HG03159 (cell line): ENCODE results near the gene TUBA4B.
A peak's percentile ranks its signal among the peaks of the same experiment; 100 is the strongest.

ENCODE experiments used
- ATAC-seq: cut with Tn5 transposase; IDR thresholded peaks from one replicate; pipeline ENCODE4 v1.9.1; 2021; ENCODE audit warnings: mild to moderate bottlenecking, moderate library complexity; ENCODE audit not compliant: unreplicated experiment

The TUBA4B gene

DNA sequence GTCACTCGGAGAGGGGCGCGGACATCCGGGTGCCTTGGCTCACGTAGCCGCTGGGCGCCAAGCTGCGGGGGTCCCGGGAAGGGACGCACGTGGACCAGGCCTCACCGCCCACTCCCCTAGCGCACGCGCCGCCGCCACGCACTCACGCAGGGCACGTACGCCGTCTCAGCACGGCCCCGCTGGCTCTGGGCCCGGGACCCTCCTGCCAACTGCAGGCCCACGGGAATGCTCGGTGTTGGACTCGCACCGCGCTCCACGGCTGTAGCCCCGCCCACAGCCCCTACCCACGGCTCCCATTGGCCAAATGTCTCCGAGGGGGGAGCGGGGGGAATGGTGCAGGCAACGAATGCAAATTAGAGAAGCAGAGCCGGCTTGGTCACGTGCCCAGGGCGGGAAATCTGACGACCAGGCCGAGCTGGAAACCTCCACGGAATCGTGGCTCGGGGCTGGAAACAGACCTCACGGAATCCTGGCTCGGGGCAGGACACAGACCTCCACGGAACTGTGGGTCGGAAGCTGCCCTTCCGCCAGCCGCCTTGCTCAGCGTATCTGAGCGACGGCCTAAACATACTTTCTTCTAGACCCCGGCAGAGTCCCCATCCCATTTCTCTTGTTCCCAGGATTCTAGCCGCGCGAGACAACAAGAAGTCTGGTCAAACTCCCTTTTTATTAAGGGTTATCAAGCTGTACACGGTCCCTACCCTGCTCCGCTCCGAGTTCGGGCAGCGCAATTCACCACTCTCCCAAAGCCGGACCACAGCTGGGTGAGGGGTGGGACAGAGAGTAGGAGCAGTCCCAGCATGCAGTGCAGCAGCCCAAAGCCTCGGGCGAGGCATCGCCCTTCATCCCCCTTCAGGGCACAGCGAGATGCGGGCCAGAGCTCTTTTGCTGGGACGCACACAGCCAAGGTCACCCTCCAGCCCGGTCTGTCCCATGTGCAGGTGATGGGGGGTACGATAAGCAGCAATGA, 34.0 kb upstream of the TUBA4B start, which contains the start of gene ABCB6:
ABCB6 (minus strand) TSS at position 227 of the 970 bp plus-strand sequence. CDS start 285 bp downstream, outside the sequence.
- peak; percentile 76 for ATAC-seq

DNA sequence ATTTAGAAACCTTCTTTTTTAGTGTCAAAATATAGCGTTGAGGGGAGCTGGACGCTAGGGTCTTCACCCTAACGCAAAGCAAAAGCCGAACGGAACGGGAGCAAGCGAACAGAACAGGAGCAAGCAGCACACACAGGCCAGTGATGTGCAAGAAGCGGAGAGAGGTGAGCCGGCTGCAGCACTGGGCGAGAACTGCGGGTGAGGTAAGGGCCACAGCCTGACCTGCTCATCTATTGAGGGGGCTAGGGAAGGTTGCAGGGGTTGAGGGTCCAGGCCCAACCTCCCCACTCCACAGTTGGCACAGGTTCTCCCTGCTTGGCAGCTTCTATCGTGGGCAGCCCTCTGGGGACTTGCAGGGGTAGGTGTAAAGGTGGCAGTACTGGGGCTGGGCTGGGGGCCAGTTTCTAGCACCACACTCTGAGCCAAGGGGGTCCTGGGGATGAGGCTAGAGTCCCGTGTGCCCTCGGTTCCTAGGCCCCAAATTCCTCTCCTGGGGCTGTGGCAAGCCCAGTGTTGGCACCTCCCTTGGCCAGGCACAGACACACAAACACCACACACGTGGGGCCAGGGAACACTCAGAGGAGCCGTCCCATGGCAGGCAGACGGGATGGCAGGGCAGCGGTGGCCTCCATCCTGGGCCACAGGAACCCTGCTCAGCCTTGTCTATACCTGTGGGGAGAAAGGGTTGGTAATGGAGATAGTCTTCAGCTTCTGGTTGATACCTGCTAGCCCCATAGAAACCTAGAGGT, 33.1 kb upstream of the TUBA4B start:
- ATAC-seq, result no peak

DNA sequence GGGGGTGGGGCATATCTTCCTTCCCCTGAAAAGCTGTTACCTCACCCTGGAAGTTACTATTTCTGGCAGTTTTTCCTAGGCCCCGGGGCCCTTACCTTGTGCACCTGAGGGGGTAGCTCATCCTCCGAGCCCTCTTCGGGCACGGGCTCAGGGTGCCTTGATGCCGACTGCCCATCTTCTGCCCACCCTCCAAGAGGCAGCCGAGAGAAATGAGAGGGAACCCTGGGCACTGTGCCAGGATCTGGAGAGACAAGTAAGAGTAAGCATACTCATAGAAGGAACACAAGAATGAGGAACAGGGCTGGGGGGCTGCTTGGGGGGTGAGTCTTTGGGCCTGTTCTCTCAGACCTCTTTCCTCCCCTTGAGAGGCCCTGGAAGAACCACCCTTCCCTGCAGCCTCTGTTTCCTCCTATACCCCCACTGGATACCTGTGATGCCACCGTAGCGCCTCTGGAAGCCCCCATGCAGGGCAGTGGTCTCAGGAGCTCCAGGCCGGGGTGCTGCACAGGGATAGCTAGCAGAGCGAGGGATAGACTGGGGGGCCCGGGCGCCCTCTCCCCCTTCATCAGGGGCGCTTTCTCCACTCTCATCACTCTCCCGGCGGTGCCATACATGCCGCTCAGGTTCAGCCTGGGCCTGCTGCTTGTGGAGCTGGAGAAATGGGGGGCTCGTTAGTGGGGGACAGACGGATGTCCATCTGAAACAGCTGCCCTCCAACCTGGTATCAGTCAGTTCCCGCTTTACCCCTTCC, 32.2 kb upstream of the TUBA4B start:
- ATAC-seq, result no peak

DNA sequence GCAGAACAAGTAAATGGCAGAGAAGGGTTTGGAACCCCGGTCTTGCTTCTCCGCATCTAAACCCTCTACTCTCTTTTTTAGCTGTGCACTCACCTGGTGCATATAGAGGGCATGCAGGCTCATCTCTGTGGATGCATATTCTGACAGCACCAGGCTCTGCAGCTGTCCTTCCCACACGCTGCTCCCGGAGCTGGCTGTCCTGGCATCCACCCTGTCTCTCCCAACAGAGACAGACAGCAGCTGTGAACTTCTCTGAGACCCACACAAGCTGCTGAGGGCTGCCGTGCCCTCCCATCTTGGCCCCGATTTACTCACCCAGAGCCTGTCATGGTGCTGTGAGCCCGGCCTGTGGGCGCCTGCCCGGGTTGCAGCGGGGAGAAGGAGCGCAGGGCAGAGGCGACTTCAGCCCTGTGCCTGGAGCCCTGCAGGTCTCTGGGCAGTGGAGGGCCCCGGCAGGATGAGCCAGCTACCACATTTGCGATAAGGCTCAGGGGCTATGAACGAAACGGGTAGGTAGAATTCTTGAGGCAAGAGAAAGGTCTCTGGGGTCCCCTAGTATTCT, 31.0 kb upstream of the TUBA4B start:
- no peak for ATAC-seq

DNA sequence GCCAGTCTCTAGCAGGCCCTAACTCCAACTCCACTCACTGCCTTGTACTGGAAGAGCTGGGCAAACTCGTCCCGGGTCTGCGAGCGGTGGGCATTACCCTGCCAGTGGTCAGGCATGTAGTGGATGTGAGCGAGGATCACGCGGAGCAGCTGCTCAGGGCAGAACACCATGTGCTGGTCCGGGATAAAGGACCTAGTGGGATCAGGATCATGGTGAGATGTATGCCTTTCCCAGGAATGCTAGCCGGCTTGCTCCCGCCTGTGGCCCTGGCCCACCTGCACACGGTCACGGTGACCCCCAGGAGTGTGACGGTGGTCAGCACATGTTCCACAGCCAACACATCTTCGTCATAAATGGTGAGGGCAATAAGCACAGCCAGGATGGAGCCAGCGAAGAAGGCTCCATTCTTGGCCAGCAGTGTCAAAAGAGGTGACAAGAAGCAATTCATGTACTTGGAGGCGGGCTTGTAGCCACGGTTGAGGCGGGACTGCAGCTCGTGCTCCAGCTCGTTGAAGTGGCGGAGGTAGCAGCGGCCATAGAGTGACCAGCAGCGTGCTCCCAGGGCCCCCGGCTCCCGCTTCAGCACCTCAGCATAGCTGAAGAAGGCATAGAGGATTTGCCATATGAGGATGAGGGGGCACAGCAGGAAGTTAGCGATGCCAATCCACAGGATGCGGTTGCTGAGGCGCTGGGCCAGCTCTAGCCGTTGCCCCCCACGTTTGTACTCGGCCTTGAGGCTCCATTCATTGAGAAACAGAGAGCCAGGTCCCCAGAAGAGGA, 29.0 kb upstream of the TUBA4B start:
- no peak for ATAC-seq

DNA sequence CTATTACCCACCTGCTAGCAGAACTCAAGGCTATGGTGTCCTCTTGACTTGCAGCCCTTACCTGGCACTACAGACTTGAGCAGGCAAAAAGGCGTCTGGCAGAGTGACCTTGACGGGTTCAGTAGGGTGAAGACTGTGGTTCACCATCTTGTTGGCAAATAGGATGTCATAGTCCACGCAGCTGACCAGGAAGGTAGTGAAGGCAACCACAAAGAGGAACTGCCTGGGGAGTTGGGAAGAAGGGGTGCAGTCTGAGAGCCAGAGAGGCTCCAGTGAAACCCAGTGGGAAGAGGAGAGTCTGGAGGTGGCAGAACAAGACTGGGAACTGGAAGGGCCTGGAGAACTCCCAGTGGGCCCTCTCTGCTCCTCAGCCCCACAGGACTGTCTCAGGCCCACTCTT, 27.7 kb upstream of the TUBA4B start:
- no peak for ATAC-seq

DNA sequence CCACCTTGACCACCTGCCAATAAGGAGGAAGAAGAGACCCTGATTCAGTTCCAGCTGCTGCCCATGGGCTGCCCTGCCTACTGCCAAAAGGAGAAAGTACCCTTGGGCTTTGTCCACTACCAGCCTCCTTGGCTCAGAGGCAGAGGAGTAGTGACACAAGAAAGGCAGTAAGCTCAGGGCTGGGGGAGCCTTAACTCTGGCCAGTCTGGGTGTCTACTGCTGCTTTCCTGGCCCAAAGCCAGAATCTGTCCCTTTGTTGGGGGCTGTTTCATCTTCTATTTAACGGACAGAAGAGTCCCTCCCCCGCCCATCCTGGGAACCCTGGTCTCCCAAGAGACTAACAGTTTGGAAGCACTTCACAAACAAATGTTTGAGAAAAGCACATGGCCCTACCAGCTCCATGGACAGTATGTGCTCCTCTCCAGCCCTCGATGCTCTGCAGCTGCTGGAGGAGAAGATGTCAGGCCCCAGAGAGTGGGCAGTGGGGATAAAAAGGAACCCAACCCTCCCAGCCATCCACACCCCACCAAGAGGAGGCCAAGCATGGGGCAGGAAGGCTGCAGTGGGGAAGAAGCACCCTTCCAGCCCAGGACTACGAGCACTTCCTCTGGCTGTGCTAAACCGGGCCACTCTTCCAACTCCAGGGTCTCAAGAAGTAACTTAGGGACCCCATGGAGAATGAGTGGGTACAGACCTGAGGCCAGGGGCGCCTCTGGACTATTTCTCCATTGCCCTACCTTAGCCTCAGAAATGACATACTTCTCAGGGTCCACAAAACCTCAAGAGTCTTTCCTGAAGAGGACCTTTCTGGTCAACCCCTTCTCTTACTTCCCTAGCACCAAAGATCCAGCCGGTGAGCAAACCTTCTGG, 24.8 kb upstream of the TUBA4B start:
- no peak for ATAC-seq

DNA sequence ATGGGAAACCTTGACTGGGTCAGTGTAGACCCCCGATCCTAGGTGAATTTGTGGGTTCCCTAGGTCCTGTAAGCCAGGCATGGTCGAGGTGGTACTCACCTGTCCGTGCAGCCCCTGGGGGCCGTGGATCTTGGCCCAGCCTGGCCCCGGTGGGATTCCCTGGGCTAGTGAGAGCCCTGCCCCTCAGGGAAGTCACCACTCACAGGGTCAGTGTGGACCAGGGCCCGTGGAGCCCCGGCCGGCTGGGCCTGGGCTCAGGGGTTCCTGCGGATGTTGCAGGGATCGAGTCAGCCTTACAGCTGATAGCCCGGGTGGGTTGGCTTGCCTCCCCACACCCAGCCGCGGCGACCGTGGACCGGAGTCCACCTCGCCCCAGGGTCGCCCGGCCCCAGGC, 24.1 kb upstream of the TUBA4B start:
- peak; percentile 0 for ATAC-seq

DNA sequence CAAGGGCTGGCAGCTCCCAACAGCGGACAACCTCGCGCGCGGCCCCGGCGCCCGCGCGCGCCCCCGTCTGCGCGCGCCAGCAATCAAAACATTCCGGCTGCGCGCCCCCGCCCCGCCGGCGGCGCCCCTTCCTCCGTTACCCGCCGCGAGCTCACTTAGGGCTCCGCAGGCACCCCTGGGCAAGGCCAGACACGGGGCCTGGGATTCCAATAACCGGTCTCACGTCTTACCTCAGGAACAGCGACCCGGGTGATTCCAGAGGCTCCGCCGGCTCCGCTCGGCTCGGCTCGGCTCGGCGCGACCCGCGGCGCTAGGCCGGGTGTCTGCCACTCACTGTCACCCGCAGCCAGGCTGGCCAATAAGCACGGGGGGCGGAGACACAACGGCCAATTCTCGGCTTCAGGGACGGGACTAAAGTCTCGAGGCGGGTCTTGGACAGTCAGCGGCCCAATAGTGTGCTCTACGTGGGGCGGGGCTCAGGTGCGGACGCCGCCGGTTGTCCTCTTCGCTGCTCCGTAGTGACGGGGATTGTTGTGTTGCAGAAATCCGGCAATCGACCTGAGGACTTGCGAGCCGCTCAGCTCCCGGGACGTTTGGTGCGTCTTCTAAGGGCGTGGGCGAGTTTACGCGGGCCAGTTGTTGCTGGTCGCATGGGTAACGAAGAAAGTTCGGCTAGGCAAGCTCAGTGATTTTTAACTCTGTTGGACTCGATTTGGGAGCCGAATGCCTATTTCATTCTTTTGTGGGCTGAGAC, 23.6 kb upstream of the TUBA4B start, which contains the start of the genes ANKZF1 and ATG9A:
ANKZF1 (plus strand) TSS at position 502 of the 754 bp plus-strand sequence. CDS start 452 bp downstream, outside the sequence.
ATG9A (minus strand) TSS at position 332 of the 754 bp plus-strand sequence. CDS start 1,612 bp downstream, outside the sequence.
- ATAC-seq, result peak; percentile 97

DNA sequence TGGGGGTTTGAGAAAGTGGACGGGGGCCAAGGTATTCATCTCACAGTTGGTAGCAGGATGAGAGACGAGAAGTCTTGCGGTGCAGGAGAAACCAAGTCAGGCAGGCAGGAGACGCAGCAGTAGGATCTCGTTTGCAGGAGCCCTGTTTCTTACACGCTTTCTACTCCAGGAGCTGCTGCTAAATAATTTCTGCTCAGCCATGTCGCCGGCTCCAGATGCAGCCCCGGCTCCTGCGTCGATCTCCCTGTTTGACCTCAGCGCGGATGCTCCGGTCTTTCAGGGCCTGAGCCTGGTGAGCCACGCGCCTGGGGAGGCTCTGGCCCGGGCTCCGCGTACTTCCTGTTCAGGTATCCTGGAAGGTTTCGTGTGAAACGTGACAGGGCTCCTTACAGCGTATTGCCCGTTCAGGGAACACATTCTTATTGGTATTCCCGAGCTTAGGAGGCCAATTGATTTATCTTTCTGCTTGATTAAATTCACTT, 22.9 kb upstream of the TUBA4B start:
- ATAC-seq, result no peak

DNA sequence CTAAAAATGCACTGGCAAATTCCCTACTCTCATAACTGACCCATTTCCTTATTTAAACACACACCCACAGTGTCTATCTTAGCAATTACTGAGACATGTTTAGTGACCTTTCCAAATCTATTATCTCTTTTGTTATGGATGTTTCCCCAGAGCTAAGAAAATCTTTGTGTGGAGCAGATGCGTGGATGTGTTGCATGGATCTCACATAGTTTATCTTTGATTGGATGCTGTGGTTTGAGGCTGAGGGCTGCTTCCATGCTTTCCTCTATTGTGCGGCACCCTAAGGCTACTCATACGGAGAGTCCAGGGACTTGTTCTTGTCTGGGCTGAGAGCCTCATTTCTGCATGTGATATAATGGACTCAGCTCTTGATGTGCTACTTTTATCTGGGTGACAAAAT, 18.7 kb upstream of the TUBA4B start:
- no peak for ATAC-seq

DNA sequence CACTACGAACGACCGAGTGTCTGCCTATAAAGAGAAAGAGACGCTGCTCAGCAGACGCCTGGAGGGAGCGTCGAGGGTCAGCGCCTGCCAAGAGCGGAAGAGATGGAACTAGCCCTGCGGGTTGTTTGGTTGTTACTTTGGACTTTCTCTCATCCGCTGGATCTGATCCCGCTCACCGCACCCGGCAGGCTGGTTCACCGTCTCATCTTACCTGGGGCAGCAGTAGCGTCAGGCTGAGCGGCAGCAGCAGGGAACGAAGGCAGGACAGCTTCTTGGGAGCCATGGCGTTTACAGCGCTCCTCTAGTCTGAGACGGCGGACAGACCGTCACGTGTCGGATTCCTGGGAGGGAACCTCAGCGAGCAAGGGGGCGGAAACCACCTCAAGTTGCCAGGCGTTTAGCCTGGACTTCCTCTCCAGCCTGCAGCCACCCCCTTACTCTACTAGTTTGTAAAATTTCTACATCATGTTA, 9.7 kb upstream of the TUBA4B start:
- no peak for ATAC-seq

DNA sequence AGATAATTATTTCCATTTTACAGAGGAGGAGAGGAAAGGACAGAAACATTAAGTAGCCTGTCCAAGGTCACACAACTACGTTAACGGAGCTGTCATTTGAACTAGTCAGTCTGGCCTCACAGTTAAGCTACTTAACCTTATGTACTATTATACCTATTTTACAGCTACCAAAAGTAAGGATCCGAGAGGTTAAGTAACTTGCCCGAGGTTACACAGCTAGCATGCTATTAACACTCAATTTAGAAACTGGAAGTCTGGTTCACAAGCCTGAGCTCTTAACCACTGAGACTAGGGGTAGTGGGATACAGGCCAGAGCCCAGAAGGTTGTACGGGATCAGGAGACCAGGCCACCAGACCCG, 8.3 kb upstream of the TUBA4B start:
- ATAC-seq, result no peak

DNA sequence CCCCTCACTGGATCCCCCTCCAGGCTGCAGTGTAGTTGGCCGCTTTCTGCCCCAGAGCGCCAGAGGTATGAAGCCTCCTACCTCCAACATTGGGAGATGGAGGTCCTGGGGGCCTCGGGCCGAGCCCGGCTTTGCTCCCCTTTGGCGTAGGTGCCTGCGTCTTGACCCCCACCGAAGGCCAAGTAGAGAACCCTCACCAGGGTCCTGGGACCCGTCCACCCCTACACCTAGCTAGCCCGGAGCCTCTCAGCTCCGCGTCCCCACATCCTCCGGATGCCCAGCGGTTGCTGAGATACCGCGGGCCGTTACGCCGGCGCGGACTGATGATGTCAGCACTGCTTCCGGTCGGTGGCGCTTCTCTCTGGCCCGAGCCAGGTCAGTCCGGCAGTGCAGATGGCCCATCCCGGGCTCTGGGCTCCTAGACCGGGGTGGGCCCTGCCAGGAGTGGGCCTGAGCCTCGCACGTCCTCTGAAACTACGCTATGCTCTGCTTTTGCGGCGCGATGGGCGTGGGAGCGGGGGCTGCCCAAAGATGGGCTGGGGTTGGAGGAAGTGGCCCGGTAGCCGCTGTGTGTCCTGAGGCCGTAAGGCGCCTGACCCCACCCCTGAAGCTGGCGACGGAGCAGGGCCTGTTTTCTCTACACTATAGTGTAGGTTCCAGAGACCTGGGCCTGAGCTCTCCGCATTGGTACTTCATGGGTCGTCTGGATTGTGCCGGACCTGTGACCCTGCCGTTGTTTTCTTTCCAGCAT, 7.7 kb upstream of the TUBA4B start, which contains the start of the genes GLB1L and STK16:
GLB1L (minus strand) TSS at position 297 of the 751 bp plus-strand sequence. CDS start 1,871 bp downstream, outside the sequence.
STK16 (plus strand) TSS at position 332 of the 751 bp plus-strand sequence. CDS start 521 bp downstream, outside the sequence.
- ATAC-seq, result peak; percentile 67

DNA sequence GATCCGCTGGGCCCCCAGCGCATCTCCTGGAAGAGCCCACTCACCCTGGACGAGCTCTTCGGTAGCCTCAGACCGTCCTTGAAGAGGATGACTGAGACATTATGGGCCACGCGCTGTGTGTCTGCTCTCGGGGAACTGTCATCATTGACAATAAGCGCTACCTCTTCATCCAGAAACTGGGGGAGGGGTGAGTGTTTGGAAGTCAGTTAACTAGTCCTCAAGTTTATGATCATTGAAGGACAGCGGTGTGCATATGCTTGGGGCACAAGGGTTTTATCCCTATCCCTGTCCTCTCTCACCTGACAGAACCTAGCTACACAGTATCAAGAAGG, 7.2 kb upstream of the TUBA4B start:
- no peak for ATAC-seq

DNA sequence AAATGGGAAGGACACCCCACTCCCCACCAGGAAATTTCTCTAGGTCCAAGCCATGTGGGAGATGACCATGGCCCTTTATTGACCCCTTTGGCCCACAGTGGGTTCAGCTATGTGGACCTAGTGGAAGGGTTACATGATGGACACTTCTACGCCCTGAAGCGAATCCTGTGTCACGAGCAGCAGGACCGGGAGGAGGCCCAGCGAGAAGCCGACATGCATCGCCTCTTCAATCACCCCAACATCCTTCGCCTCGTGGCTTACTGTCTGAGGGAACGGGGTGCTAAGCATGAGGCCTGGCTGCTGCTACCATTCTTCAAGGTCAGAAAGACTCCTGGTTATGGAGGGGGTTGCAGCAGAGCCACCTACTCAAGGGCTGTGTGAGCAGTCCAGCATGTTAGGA, 6.5 kb upstream of the TUBA4B start:
- no peak for ATAC-seq
